Gastrocnemius medialis (tissue), 4 donors: ENCODE results near the gene ME3. TPM values are rescaled to one million over a fixed set of nuclear protein-coding genes. Genes with fewer than 3 reads are reported as not detected.

Experiments used
- ATAC-seq, 2 donors: fragments of 150-250 bp; one replicate each; pipeline ENCODE4 v1.9.1; 2016
- DNase-seq, 2 donors: peaks; one replicate each; pipeline ENCODE4 v3.0.0-alpha.2; 2019
- H3K27ac ChIP-seq, 4 donors: fragments of 200-600 bp; sonication (generic); 1 replicate in 1 of 4; 2 replicates in 3 of 4; pipeline ENCODE4 v1.5.1; 2016 to 2018; ENCODE audit warnings: mild to moderate bottlenecking in 2 of 4, moderate library complexity in 1 of 4
- H3K27me3 ChIP-seq, 3 donors: fragments of 200-600 bp; sonication (generic) in 2 of 3; 1 replicate in 1 of 3; 2 replicates in 2 of 3; pipeline versions ENCODE4 v1.5.1 to v1.6.0; 2016 to 2019; ENCODE audit warnings: mild to moderate bottlenecking in 1 of 3, moderate library complexity in 1 of 3
- H3K36me3 ChIP-seq, 2 donors: fragments of 200-600 bp; sonication (generic) in 1 of 2; one replicate each; pipeline ENCODE4 v1.5.1; 2017 to 2018
- H3K4me1 ChIP-seq, 2 donors: fragments of 200-600 bp; sonication (generic) in 1 of 2; one replicate each; pipeline ENCODE4 v1.5.1; 2016 to 2017; ENCODE audit warnings: mild to moderate bottlenecking in 2 of 2
- H3K4me3 ChIP-seq, 4 donors: fragments of 200-600 bp; sonication (generic) in 3 of 4; 1 replicate in 1 of 4; 2 replicates in 3 of 4; pipeline ENCODE4 v1.5.1; 2016 to 2019; ENCODE audit warnings: mild to moderate bottlenecking in 2 of 4
- H3K9me3 ChIP-seq, 3 donors: fragments of 200-600 bp; sonication (generic) in 2 of 3; 1 replicate in 1 of 3; 2 replicates in 2 of 3; pipeline ENCODE4 v1.5.1; 2016 to 2019
- CTCF ChIP-seq, 5 experiments: fragments of 450-650 bp in 3 of 5; fragments of 200-600 bp in 2 of 5; sonication (generic) in 2 of 5; IDR thresholded peaks in 4 of 5; conservative IDR thresholded peaks in 1 of 5; 1 replicate in 4 of 5; 2 replicates in 1 of 5; pipeline ENCODE4 v1.5.1; 2016 to 2019; ENCODE audit warnings: antibody characterized with exemption in 5 of 5, mild to moderate bottlenecking in 3 of 5, moderate library complexity in 3 of 5
- POLR2A ChIP-seq, 2 donors: fragments of 450-650 bp; IDR thresholded peaks; one replicate each; pipeline ENCODE4 v1.6.1; 2017; ENCODE audit warnings: antibody characterized with exemption in 2 of 2, mild to moderate bottlenecking in 2 of 2, moderate library complexity in 2 of 2
- in situ Hi-C, 4 donors: fragments of 200-750 bp; cut with MboI; loops; one replicate each; pipeline versions ENCODE4 v1.15.0 to v1.8.0; 2017; ENCODE audit warnings: low sequenced_read_pairs in 4 of 4
- intact Hi-C: fragments of 100-400 bp; cut with DNase I; formaldehyde crosslinking; loops from one replicate; pipeline ENCODE4 v1.15.1; 2023; ENCODE audit warnings: low total_unique reads
- total RNA-seq, 4 donors: library from RNA; depleted of rRNA; stranded (reverse); fragments of >200 nt; gene quantifications; one replicate each; pipeline versions ENCODE4 v1.1.0 to v1.2.3, GENCODE V29; 2016

The ME3 gene
- total RNA-seq, 4 donors from 2014 or later: 4.2 to 17.0 (median 15.7) TPM

GRCh38 chr11:86519064-86519911, 153.1 kb downstream of the ME3 start:
- peak; percentile 23 to 78 for ATAC-seq
- Histone ChIP-seq H3K27ac (peak overlapping the region; percentile 1 to 58 (median 34)), H3K9me3 (no peaks in the 10 kb centered on the region), H3K36me3 (no peaks in the 10 kb centered on the region), H3K4me3 (no peak overlapping the region), H3K4me1 (peaks cover 19 to 34% of the 10 kb centered on the region in 2 donors), H3K27me3 (no peaks in the 10 kb centered on the region)
- intact Hi-C loops (no loop called here), in situ Hi-C loops (no loop called here)
- no peak for DNase-seq
- no peak for TF ChIP-seq CTCF (IDR thresholded peaks at IDR 0.05 in 4 of 5, conservative IDR thresholded peaks at IDR 0.05 in 1 of 5)
- TF ChIP-seq POLR2A (IDR thresholded peaks at IDR 0.05): no peak

DNA sequence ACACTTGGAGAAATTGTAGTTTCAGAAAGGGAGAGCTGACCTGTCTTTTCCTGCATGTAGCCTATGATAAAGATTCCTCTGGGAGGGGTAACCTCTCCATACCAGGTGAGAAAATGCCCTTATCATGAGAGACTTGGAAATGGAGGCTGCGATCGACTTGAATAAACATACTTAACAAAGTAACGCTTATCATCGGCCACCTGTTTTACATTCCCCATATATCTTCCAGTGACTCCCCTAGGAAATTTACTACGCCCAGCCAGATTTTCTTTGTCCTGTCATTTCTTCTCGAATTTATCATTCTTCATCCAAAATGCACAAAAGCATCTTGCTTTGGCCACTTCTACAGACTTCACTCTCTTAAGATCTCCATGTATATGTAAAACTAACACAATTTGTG, 154.2 kb downstream of the ME3 start:
- no peak for DNase-seq
- Histone ChIP-seq H3K27me3 (no peaks in the 10 kb centered on the region), H3K4me1 (peaks cover 19 to 31% of the 10 kb centered on the region in 2 donors), H3K4me3 (no peak overlapping the region), H3K36me3 (no peaks in the 10 kb centered on the region), H3K27ac (no peak overlapping the region), H3K9me3 (no peaks in the 10 kb centered on the region)
- no peak for ATAC-seq
- intact Hi-C loops (no loop called here), in situ Hi-C loops (no loop called here)
- TF ChIP-seq CTCF (IDR thresholded peaks at IDR 0.05 in 4 of 5, conservative IDR thresholded peaks at IDR 0.05 in 1 of 5) (no peak), POLR2A (IDR thresholded peaks at IDR 0.05) (no peak)

DNA sequence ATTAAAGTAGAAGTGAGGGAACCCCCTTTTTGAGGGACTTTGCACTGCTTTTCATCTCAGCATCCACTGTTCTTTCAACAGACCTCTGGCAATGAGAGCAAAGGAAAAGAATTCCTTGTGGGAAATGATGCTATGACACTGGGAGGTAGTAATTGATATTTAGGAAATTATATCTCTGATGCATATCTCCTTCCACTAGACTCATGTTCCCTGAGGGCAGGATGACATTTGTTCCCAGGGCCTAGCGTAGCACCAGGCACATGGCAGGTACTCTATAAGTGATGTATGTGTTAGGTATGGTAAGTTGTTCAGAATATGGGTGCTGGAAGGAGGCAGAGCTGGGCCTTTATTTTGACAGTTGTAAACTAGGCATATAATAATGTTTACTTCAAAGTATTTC, 154.9 kb downstream of the ME3 start:
- Histone ChIP-seq H3K27me3 (no peaks in the 10 kb centered on the region), H3K4me3 (no peak overlapping the region), H3K4me1 (peaks cover 19 to 31% of the 10 kb centered on the region in 2 donors), H3K27ac (no peak overlapping the region), H3K9me3 (no peaks in the 10 kb centered on the region), H3K36me3 (no peaks in the 10 kb centered on the region)
- DNase-seq (no peak), ATAC-seq (no peak)
- intact Hi-C loops (no loop called here), in situ Hi-C loops (no loop called here)
- TF ChIP-seq CTCF (IDR thresholded peaks at IDR 0.05 in 4 of 5, conservative IDR thresholded peaks at IDR 0.05 in 1 of 5): no peak
- TF ChIP-seq POLR2A (IDR thresholded peaks at IDR 0.05): no peak

GRCh38 chr11:86515297-86516094, 156.9 kb downstream of the ME3 start:
- Histone ChIP-seq H3K27me3 (no peaks in the 10 kb centered on the region), H3K27ac (no peak overlapping the region), H3K36me3 (no peaks in the 10 kb centered on the region), H3K9me3 (no peaks in the 10 kb centered on the region), H3K4me3 (no peak overlapping the region), H3K4me1 (peaks cover 17 to 35% of the 10 kb centered on the region in 2 donors)
- intact Hi-C loops (no loop called here), in situ Hi-C loops (no loop called here)
- TF ChIP-seq CTCF (IDR thresholded peaks at IDR 0.05 in 4 of 5, conservative IDR thresholded peaks at IDR 0.05 in 1 of 5) (no peak), POLR2A (IDR thresholded peaks at IDR 0.05) (no peak)
- ATAC-seq: peak; percentile 30 to 43
- no peak for DNase-seq
